ENCODE data around the gene STAB1. TPM values are rescaled to one million over a fixed set of nuclear protein-coding genes. Genes with fewer than 3 reads are reported as not detected.

Gene STAB1
- total RNA-seq, 1 experiment from 2014 or later = 0.03 TPM

- DNase-seq (ENCODE audit: low spot score) = no peak
These were observed 68.8 kb downstream of the STAB1 start for GRCh38 chr3:52563984-52564383.

GRCh38 chr3:52568069-52568468 is 72.9 kb downstream of the STAB1 start:
- peak; percentile 30 for DNase-seq (ENCODE audit: low spot score)

- no peak for DNase-seq (ENCODE audit: low spot score)
These were observed 74.9 kb downstream of the STAB1 start for GRCh38 chr3:52570076-52570475.

- DNase-seq (ENCODE audit: low spot score) = no peak
These were observed 77.1 kb downstream of the STAB1 start for GRCh38 chr3:52572221-52572620.

Small RNAs within 50 kb of the gene (small RNA-seq; reads per million reads assigned to genes)
- gene RNU6-856P (not detected), gene RNU6ATAC16P (not detected)

Other genes with a start within 250 kb of the STAB1 start
- gene PPM1M, start 249.6 kb upstream of the STAB1 start, total RNA-seq (2014; rRNA removed; shearing (Covaris generic)) = 4.0 and 4.2 TPM in 2 replicates
- gene WDR82, start 216.7 kb upstream of the STAB1 start, total RNA-seq (2014; rRNA removed; shearing (Covaris generic)) = 16.4 and 18.9 TPM in 2 replicates
- gene GLYCTK, start 207.5 kb upstream of the STAB1 start, total RNA-seq (2014; rRNA removed; shearing (Covaris generic)) = 23.0 and 29.0 TPM in 2 replicates
- gene DNAH1, start 179.0 kb upstream of the STAB1 start, total RNA-seq (2014; rRNA removed; shearing (Covaris generic)) = 1.4 and 4.0 TPM in 2 replicates
- 59.4 and 80.5 TPM in 2 replicates for gene BAP1, start 85.3 kb upstream of the STAB1 start, total RNA-seq (2014; rRNA removed; shearing (Covaris generic))
- gene PHF7, start 84.7 kb upstream of the STAB1 start, total RNA-seq (2014; rRNA removed; shearing (Covaris generic)) = 1.6 and 2.7 TPM in 2 replicates
- gene SEMA3G, start 50.2 kb upstream of the STAB1 start, total RNA-seq (2014; rRNA removed; shearing (Covaris generic)) = 0.15 and 0.31 TPM in 2 replicates
- gene TNNC1, start 41.3 kb upstream of the STAB1 start, total RNA-seq (2014; rRNA removed; shearing (Covaris generic)) = 5.7 and 6.5 TPM in 2 replicates
- 43.8 and 47.7 TPM in 2 replicates for gene NISCH, start 39.7 kb upstream of the STAB1 start, total RNA-seq (2014; rRNA removed; shearing (Covaris generic))
- gene NT5DC2, start 38.5 kb downstream of the STAB1 start, total RNA-seq (2014; rRNA removed; shearing (Covaris generic)) = 119 and 120 TPM in 2 replicates
- 15.3 and 38.3 TPM in 2 replicates for gene UQCC5, start 41.3 kb downstream of the STAB1 start, total RNA-seq (2014; rRNA removed; shearing (Covaris generic))
- 25.4 and 27.6 TPM in 2 replicates for gene PBRM1, start 190.6 kb downstream of the STAB1 start, total RNA-seq (2014; rRNA removed; shearing (Covaris generic))
- 69.6 and 69.8 TPM in 2 replicates for gene GNL3, start 190.7 kb downstream of the STAB1 start, total RNA-seq (2014; rRNA removed; shearing (Covaris generic))
- 30.0 and 34.4 TPM in 2 replicates for gene GLT8D1, start 210.5 kb downstream of the STAB1 start, total RNA-seq (2014; rRNA removed; shearing (Covaris generic))
- 78.3 and 85.7 TPM in 2 replicates for gene SPCS1, start 210.8 kb downstream of the STAB1 start, total RNA-seq (2014; rRNA removed; shearing (Covaris generic))

Data from HT-29 (cell line).